Measurements from ENCODE around the gene PFN2. TPM values are rescaled to one million over a fixed set of nuclear protein-coding genes. Genes with fewer than 3 reads are reported as not detected.
"Not testable (repeated sequence)": the region's sequence is repeated elsewhere in the genome, so short reads cannot be mapped to it uniquely, and the experiment has no call there.

PFN2 gene, protein sequence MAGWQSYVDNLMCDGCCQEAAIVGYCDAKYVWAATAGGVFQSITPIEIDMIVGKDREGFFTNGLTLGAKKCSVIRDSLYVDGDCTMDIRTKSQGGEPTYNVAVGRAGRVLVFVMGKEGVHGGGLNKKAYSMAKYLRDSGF
- 158 and 176 TPM in 2 replicates for total RNA-seq

DNA sequence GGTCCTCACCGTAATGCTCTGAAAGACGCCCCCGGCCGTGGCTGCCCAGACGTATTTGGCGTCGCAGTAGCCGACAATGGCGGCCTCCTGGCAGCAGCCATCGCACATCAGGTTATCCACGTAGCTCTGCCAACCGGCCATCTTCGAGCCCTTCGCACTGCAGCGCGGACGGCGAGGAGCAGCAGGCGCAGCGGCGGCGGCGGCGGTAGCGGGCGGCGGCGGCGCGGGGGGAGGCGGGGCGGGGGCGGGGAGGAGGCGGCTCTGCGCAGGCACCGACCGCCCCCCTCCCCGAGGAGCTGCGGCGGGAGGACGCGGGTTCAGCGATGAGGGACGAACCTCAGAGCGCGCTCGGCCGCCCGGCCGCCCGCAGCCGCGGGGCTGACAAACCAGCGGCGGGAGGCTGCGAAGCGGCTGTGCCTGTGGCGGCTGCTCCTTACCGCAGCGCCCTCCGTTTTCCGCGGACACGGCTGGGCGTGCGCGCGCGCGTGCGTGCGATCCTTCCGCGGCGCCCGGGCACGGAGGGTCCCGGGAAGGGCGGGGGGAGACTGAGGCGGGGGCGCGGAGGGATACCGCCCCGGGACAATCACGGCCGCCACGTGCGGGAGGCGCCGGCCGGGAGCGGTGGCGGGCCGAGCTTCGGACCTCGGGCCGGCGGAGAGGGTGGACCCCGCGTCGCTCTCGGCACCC lies at the start of gene PFN2:
PFN2 (minus strand) TSS at position 180 of the 687 bp plus-strand sequence; CDS start at position 141, 39 bp downstream.
- no peak for DNase-seq (ENCODE audit: low read depth, low spot score)

GRCh38 chr3:150015901-150016300 lies 45.2 kb upstream of the PFN2 start:
- DNase-seq (ENCODE audit: low read depth, low spot score), result no peak

DNA sequence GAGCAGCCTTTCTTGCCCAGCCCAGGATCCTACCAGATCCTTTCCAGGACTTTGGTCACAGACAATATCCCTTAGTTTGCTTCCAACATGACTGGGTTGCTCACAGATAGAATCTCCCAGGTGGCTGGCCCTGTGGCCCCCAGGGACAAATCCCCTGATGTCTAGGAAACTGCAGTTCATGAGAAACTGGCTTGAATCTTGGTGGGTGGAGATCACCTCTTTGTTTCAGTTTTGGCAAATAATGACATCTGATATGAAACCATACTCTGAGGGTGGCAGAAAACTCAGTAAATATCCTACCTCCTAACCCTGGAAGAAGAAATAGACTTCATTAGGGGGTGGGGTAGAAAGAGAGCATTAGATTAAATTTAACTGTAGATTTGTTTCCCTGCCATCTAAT lies 44.1 kb upstream of the PFN2 start:
- no peak for DNase-seq (ENCODE audit: low read depth, low spot score)

DNA sequence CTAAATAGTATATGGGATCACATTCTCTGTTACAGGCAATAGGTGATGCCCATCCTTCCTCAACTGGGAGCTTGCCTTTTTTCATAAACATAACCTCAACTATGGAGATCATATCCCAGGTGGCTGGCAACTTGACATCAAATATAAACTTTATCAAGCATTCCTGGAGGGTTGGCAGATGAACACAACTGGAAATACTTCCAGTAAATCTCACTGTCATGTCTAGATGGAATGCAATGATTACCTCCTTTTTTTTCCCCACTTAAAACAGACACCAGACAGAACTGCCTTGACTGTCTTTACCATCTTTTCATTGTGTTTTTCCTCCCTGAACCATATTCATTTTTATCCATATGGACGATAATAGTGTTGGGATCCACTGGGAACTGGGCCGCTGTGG lies 43.1 kb upstream of the PFN2 start:
- DNase-seq (ENCODE audit: low read depth, low spot score), result no peak

DNA sequence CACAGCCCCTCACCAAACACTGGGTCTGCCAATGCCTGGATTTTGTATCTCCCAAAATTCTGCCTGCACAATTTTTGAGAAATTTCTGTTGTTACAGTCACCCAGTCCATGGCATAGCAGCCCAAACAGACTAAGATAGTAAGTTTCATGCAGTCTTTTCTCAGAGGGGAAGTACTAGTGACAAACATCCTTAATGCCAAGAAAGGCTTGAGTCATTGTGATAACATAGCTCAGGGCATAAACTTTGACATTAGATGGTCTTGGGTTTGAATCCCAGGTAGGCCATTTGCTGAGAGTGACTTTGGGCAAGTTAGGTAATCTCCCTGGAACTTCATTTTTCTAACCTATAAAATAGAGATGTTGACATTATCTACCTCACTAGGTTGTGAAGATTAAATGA lies 36.1 kb upstream of the PFN2 start:
- no peak for DNase-seq (ENCODE audit: low read depth, low spot score)

DNA sequence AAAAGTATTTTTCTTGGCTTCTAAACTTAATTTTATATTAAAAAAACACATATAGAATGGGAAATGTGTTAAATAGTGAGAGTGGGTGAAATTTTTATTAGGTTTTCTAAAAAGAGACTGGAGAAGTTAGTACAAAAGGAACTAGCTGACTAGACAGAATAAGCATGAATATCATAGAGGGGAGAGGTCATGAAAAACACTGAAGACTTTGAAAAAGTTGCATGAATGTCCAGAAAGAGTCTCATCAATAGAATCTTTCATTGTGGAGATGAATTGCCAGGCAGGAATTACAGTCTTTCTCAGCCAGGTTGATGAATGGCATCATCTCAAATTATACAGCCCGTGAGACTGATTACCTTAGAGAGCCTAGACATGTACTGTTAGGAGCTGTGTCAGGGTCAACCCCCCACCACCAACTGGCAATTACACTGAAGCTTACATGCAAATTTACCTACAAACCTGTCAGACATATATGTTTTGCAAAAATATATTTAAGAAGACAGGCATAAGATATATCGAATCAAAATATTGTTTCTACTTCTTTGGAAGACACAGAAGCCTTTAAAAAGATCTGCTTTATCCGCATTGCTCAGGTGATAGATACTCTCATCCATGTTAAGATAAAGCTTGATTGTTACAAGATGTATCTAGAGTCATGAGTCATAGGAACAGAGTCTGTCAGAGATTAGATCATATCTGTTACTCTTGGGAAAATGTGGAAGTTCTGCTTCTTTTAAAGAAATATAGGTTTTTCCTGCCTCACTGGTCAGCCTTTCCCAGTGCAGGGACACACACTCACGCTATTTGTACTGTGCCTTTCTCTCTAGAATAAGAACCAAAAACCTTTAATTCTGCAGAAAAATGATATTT lies 34.8 kb upstream of the PFN2 start:
- no peak for DNase-seq (ENCODE audit: low read depth, low spot score)

DNA sequence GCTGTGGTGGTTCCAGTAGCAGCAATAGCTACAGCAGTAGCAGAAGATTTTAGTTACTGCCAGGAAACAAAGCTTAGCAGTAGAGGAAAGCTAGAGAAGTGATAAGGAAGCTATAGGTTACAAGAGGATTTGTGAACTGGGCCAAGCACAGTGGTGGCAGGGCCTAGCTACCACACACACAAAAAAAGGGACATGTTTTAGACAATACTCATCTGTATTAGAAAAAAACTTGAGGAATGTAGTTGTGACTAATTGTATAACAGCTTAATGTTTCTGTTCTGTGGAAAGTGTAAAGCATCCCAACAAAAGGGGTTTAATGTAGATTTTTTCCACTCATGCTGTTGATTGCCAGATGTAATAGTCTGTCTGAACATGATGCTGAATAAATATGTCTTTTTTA lies 29.9 kb upstream of the PFN2 start:
- no peak for DNase-seq (ENCODE audit: low read depth, low spot score)

DNA sequence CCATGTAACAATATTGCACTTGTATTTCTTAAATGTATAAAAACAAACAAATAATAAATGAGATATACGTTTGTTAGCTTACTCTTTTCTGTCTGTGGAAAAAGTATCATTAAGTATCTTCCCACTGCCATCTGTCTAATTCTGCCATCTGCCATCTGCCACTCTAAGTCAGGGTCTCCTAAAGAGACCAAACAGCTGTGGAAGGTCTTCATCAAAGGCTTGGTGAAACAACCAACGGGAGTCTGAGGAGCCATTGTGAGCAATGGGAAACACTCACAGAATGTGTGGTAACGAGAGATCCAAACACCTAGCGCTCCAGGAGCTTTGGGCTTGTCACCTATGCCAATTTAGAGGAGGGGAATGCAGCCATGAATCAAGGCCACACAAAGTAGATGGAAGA lies 28.7 kb upstream of the PFN2 start:
- DNase-seq (ENCODE audit: low read depth, low spot score), result no peak

- no peak for DNase-seq (ENCODE audit: low read depth, low spot score)
Measured at GRCh38 chr3:149998946-149999345, 28.3 kb upstream of the PFN2 start.

DNA sequence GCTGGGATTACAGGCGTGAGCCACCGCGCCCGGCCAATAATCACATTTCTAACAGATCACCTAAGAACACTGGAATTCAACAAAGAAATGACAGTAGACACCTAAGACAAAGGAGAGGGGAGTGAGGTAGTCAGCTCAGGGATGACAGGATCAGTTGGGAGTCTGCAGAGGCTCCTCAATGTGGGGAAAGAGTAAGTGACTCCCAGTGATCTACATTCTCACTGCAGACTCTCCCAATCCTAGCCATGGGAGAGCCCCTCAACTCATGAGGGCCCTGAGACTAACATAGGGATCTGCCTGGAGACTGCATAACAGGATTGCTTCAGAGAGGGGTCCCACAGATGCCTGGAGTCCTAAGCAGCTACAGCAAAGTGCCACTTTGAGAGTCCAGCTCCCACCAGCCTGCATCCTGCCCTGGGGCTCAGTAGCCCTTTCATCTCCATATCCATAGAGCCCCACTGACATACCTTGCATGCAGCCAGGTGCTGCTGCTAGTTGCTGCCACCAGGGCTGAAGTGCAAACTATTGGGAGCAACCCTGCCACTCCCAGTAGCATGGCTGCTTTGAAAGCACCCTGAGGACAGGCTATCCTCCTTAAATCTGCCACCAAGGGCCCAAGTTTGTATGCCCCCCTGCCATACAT lies 21.8 kb upstream of the PFN2 start:
- DNase-seq (ENCODE audit: low read depth, low spot score), result no peak

DNA sequence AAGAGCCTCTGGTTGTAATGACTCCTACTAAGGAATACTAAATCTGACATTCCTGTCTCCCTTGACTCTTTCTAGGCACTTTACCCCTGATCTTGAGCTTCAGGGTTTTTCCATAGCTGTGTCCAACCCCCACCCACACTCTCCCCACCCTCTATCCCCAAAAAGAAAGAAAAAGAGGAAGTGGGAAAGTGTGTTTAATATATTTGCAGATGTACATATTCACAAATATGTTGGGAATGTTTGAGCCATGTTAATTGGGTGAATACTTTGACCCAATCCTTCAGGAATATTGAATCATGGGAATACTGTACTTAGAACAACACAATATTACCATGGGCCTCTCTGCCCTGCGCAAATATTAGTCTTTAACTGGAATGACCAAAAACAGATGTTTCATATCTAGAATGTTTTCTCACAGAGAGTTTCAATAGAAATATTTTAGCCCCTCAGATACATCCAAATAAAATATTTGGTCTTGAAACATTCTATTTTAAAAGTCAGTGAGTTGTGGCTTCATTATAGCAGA lies 19.8 kb upstream of the PFN2 start:
- no peak for DNase-seq (ENCODE audit: low read depth, low spot score)

DNA sequence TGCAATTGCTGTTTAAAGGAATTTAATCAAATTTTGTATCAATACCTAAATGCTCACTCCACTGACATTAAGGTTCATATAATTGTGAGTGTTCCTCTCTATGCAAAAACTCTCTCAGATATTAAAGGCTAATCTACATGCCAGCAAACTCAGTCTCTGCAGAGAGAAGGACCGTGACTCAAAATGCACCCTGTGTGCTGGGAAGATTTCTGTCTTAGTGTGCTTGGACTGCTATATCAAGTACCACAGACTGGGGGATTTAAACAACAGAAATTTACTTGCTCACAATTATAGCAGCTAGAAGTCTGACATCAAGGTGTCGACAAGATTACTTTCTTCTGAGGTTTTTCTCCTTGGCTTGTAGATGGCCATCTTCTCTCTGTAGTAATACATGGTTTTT lies 18.6 kb upstream of the PFN2 start:
- no peak for DNase-seq (ENCODE audit: low read depth, low spot score)

DNA sequence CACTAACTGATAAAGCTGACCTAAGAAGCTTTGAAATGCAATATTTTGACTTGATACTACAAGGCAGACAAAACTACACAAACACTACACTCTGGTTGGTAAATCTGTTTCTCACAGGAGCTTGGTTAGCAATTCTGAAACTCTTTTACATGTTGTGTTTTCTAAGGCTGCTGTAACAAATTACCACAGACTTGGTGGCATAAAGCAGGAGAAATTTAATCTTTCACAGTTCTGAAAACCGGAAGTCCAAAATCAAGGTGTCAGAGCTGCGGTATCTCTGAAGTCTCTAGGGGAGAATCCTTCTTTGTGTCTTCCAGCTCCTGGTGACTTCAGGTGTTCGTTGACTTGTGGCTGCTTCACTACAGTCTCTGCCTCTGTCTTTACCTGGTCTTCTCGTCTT lies 12.9 kb upstream of the PFN2 start:
- no peak for DNase-seq (ENCODE audit: low read depth, low spot score)

- not testable (repeated sequence) for DNase-seq (ENCODE audit: low read depth, low spot score)
Measured at GRCh38 chr3:149983053-149983452, 12.4 kb upstream of the PFN2 start.

DNA sequence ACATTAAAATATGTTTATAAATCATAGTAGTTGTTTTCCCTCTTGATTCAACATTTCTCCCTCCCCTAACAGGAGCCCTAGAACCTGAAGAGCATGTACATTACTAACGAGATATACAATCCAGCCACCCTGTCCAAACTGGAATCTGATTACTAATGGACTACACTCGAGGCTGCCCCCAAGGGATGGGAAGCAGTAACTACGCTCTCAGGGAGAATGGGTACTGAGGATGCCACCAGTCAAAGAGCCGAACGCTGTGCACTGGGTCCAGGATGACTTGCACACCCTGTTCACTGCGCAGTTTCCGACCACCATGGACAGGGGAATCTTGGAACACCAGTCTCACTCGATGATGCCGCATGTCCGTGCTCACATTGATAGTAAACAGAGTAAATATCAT lies 11.3 kb upstream of the PFN2 start:
- DNase-seq (ENCODE audit: low read depth, low spot score), result not testable (repeated sequence)

- DNase-seq (ENCODE audit: low read depth, low spot score), result no peak
Measured at GRCh38 chr3:149977386-149977785, 6.7 kb upstream of the PFN2 start.

GRCh38 chr3:149975919-149976318 lies 5.2 kb upstream of the PFN2 start:
- DNase-seq (ENCODE audit: low read depth, low spot score), result no peak

GRCh38 chr3:149971403-149972075 lies 844 bp upstream of the PFN2 start:
- no peak for DNase-seq (ENCODE audit: low read depth, low spot score)

DNA sequence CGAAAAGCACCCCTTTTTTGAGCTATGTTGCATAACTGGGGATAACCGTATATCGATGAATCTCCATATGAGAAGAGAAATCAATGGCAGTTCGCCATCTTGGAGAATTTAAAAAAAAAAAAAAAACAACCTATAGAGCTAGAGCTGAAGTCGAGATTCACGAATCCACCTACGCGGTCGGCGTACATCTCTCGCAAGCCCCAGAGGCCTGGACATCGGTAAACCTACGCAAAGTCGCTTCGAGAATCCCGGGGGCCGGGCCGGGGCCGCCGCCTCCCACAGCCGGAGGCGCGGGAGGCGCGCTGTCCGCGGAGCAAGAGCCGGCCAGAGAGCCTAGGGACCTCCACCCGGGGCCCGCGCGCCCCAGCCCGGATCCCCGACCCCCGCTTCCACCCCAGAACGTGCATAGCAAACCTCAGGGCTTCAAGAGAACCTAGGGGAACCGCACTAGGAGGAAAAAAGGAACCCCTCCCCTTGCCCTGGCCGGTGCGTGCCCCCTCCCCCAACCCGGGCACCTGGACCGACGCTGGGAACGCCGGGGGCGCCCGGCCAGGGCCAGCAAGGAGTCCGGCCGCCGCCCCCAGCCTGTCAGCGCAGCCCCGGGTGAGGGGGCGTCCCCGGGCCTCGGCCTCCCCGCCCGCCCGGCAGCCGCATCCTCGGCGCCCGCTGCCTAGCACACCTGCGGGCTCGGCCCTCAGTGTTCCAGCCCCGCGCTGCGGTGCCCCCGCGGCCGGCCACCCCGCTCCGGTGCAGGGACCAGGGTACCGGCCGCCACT lies 567 bp downstream of the PFN2 start:
- DNase-seq (ENCODE audit: low read depth, low spot score), result no peak

Data from pulmonary artery endothelial cell (primary cell).